Measurements from ENCODE around the gene TEX35.
"Not testable (repeated sequence)": the region's sequence is repeated elsewhere in the genome, so short reads cannot be mapped to it uniquely, and the experiment has no call there.

TEX35 gene

GRCh38 chr1:178503316-178503715 is 9.6 kb upstream of the TEX35 start:
- H3K27me3 ChIP-seq (ENCODE audit: insufficient read depth, low read length): not testable (repeated sequence)
- WGBS: 94% methylated on average over 14 of the region's 14 CpGs

DNA sequence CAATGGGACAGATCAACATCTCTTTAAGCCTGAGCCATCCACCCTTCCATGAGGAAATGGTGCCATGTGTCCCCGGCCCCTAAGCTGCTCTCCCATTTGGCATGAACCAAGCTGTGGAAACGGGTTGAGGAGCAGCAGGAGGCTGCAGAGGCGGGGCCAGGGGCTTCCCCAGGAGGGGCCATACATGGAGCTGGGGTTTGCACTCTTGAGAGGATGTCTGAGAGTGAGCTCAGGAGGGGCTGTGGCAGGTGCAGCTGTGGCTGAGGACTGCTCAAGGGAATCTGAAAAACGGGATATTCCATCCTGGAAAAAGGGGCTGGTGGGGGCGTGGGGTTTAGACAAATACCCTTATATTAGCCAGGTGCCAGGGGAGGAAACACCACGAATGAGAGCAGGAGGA is 9.1 kb upstream of the TEX35 start:
- no peaks in the 10 kb centered on the region for H3K9me3 ChIP-seq (ENCODE audit: insufficient read depth, low read depth, low read length)
- H3K27me3 ChIP-seq (ENCODE audit: insufficient read depth, low read length): no peaks in the 10 kb centered on the region
- 78% methylated on average over 6 of the region's 6 CpGs for WGBS
- no peaks in the 10 kb centered on the region for H3K4me1 ChIP-seq (ENCODE audit: insufficient read depth, low read length)
- no peaks in the 10 kb centered on the region for H3K36me3 ChIP-seq (ENCODE audit: insufficient read depth, low read length)
- no peak overlapping the region for H3K4me3 ChIP-seq (ENCODE audit: low read length)
- H3K27ac ChIP-seq (ENCODE audit: low read depth, low read length): no peak overlapping the region
- H3K9ac ChIP-seq (ENCODE audit: low read depth, low read length): no peak overlapping the region

More at GRCh38 chr1:178503316-178503715, 9.6 kb upstream of the TEX35 start:
- not testable (repeated sequence) for H3K9ac ChIP-seq (ENCODE audit: low read depth, low read length); H3K9me3 ChIP-seq (ENCODE audit: insufficient read depth, low read depth, low read length); H3K27ac ChIP-seq (ENCODE audit: low read depth, low read length); H3K4me3 ChIP-seq (ENCODE audit: low read length); H3K36me3 ChIP-seq (ENCODE audit: insufficient read depth, low read length); H3K4me1 ChIP-seq (ENCODE audit: insufficient read depth, low read length)

GRCh38 chr1:178504286-178504685 is 8.6 kb upstream of the TEX35 start:
- no peaks in the 10 kb centered on the region for H3K27me3 ChIP-seq (ENCODE audit: insufficient read depth, low read length)
- H3K4me3 ChIP-seq (ENCODE audit: low read length): no peak overlapping the region
- H3K4me1 ChIP-seq (ENCODE audit: insufficient read depth, low read length): no peaks in the 10 kb centered on the region
- no peak overlapping the region for H3K27ac ChIP-seq (ENCODE audit: low read depth, low read length)
- WGBS: 92% methylated on average over 4 of the region's 4 CpGs
- H3K9ac ChIP-seq (ENCODE audit: low read depth, low read length): no peak overlapping the region
- no peaks in the 10 kb centered on the region for H3K9me3 ChIP-seq (ENCODE audit: insufficient read depth, low read depth, low read length)
- H3K36me3 ChIP-seq (ENCODE audit: insufficient read depth, low read length): no peaks in the 10 kb centered on the region

DNA sequence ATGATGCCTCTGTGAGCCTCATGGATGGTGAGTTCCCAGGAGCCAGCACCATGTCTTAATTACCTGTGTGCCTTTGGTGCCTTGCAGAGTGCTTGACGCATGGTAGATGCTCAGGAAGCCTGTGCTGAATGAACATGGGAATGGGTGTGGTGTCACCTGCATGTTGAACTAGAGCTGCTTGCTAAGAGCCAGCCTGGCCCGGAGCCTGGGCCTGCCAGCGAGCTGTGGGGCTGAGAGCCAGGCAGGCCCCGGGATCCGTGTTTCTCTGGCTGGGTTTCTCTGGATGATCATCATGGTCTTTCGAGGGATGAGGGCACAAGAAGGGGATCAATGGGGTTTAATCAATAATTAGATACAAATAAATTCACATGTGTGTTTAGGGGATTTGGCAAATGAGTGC is 6.7 kb upstream of the TEX35 start:
- H3K36me3 ChIP-seq (ENCODE audit: insufficient read depth, low read length): no peaks in the 10 kb centered on the region
- H3K27me3 ChIP-seq (ENCODE audit: insufficient read depth, low read length): no peaks in the 10 kb centered on the region
- no peaks in the 10 kb centered on the region for H3K9me3 ChIP-seq (ENCODE audit: insufficient read depth, low read depth, low read length)
- no peak overlapping the region for H3K9ac ChIP-seq (ENCODE audit: low read depth, low read length)
- H3K4me3 ChIP-seq (ENCODE audit: low read length): no peak overlapping the region
- no peak overlapping the region for H3K27ac ChIP-seq (ENCODE audit: low read depth, low read length)
- WGBS: 93% methylated on average over 6 of the region's 6 CpGs
- no peaks in the 10 kb centered on the region for H3K4me1 ChIP-seq (ENCODE audit: insufficient read depth, low read length)

GRCh38 chr1:178506669-178507068 is 6.2 kb upstream of the TEX35 start:
- no peaks in the 10 kb centered on the region for H3K4me1 ChIP-seq (ENCODE audit: insufficient read depth, low read length)

GRCh38 chr1:178509414-178510007 is 3.4 kb upstream of the TEX35 start:
- H3K9ac ChIP-seq (ENCODE audit: low read depth, low read length): no peak overlapping the region

More at GRCh38 chr1:178506669-178507068, 6.2 kb upstream of the TEX35 start:
- Histone ChIP-seq H3K9me3 (ENCODE audit: insufficient read depth, low read depth, low read length) (no peaks in the 10 kb centered on the region), H3K27me3 (ENCODE audit: insufficient read depth, low read length) (no peaks in the 10 kb centered on the region), H3K4me3 (ENCODE audit: low read length) (no peak overlapping the region), H3K36me3 (ENCODE audit: insufficient read depth, low read length) (no peaks in the 10 kb centered on the region), H3K9ac (ENCODE audit: low read depth, low read length) (no peak overlapping the region), H3K27ac (ENCODE audit: low read depth, low read length) (no peak overlapping the region)
- 91% methylated on average over 6 of the region's 6 CpGs for WGBS

GRCh38 chr1:178510155-178510554 is 2.8 kb upstream of the TEX35 start:
- H3K27me3 ChIP-seq (ENCODE audit: insufficient read depth, low read length): no peaks in the 10 kb centered on the region
- no peaks in the 10 kb centered on the region for H3K4me1 ChIP-seq (ENCODE audit: insufficient read depth, low read length)
- H3K9me3 ChIP-seq (ENCODE audit: insufficient read depth, low read depth, low read length): no peaks in the 10 kb centered on the region
- H3K36me3 ChIP-seq (ENCODE audit: insufficient read depth, low read length): no peaks in the 10 kb centered on the region
- no peak overlapping the region for H3K9ac ChIP-seq (ENCODE audit: low read depth, low read length)
- H3K4me3 ChIP-seq (ENCODE audit: low read length): no peak overlapping the region
- WGBS: 94% methylated on average over 4 of the region's 4 CpGs
- H3K27ac ChIP-seq (ENCODE audit: low read depth, low read length): no peak overlapping the region

More at GRCh38 chr1:178509414-178510007, 3.4 kb upstream of the TEX35 start:
- Histone ChIP-seq H3K4me1 (ENCODE audit: insufficient read depth, low read length) (no peaks in the 10 kb centered on the region), H3K4me3 (ENCODE audit: low read length) (no peak overlapping the region), H3K9me3 (ENCODE audit: insufficient read depth, low read depth, low read length) (no peaks in the 10 kb centered on the region), H3K36me3 (ENCODE audit: insufficient read depth, low read length) (no peaks in the 10 kb centered on the region), H3K27me3 (ENCODE audit: insufficient read depth, low read length) (no peaks in the 10 kb centered on the region), H3K27ac (ENCODE audit: low read depth, low read length) (no peak overlapping the region)
- WGBS: 91% methylated on average over 5 of the region's 5 CpGs

DNA sequence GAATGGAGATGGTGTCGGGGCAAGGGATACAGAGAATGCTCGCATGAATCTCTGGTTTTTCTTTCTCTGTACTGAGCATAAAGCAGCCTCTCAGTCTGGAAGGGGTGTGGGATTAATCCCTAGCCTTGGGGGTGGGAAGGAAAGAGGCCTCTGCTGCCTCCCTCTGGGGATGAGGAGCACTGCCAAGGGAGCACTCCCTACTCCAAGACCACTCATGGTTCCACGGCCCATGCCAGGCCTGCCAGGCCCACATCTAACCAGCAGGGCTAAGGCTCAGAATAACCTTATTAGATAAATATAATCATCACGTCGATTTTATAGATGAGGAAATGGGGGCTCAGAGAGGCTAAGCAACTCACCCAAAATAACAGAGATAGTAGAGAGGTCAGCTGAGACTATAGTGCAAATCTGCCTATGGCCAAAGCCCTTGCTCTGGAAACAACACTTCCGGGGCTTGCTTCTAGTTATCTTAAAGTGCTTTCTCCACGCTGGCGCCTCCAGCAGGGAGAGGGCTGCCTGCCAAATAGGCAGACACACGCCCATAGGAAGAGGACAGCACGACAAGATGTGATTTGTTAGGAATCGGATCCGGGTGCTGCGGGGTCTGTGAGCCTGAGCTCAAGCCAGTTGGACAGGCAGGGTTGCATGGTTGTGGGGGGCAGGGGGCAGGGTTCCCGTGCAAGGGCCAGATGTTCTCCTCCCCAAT is 522 bp downstream of the TEX35 start:
- Histone ChIP-seq H3K27ac (ENCODE audit: low read depth, low read length) (no peak overlapping the region), H3K9me3 (ENCODE audit: insufficient read depth, low read depth, low read length) (no peaks in the 10 kb centered on the region), H3K9ac (ENCODE audit: low read depth, low read length) (no peak overlapping the region), H3K4me1 (ENCODE audit: insufficient read depth, low read length) (no peaks in the 10 kb centered on the region), H3K27me3 (ENCODE audit: insufficient read depth, low read length) (no peaks in the 10 kb centered on the region), H3K4me3 (ENCODE audit: low read length) (no peak overlapping the region), H3K36me3 (ENCODE audit: insufficient read depth, low read length) (no peaks in the 10 kb centered on the region)
- 89% methylated on average over 12 of the region's 14 CpGs for WGBS

GRCh38 chr1:178516110-178516509 is 3.2 kb downstream of the TEX35 start:
- Histone ChIP-seq H3K9me3 (ENCODE audit: insufficient read depth, low read depth, low read length) (no peaks in the 10 kb centered on the region), H3K27ac (ENCODE audit: low read depth, low read length) (no peak overlapping the region), H3K27me3 (ENCODE audit: insufficient read depth, low read length) (no peaks in the 10 kb centered on the region), H3K9ac (ENCODE audit: low read depth, low read length) (no peak overlapping the region), H3K36me3 (ENCODE audit: insufficient read depth, low read length) (no peaks in the 10 kb centered on the region), H3K4me1 (ENCODE audit: insufficient read depth, low read length) (no peaks in the 10 kb centered on the region), H3K4me3 (ENCODE audit: low read length) (no peak overlapping the region)
- WGBS: 95% methylated on average over 4 of the region's 4 CpGs

- no peaks in the 10 kb centered on the region for H3K27me3 ChIP-seq (ENCODE audit: insufficient read depth, low read length)
- H3K9ac ChIP-seq (ENCODE audit: low read depth, low read length): no peak overlapping the region
- no peaks in the 10 kb centered on the region for H3K4me1 ChIP-seq (ENCODE audit: insufficient read depth, low read length)
- no peak overlapping the region for H3K4me3 ChIP-seq (ENCODE audit: low read length)
- 85% methylated on average over 4 of the region's 4 CpGs for WGBS
- no peaks in the 10 kb centered on the region for H3K9me3 ChIP-seq (ENCODE audit: insufficient read depth, low read depth, low read length)
- no peaks in the 10 kb centered on the region for H3K36me3 ChIP-seq (ENCODE audit: insufficient read depth, low read length)
- no peak overlapping the region for H3K27ac ChIP-seq (ENCODE audit: low read depth, low read length)
These were observed 6.0 kb downstream of the TEX35 start for GRCh38 chr1:178518894-178519293.

- Histone ChIP-seq H3K27me3 (ENCODE audit: insufficient read depth, low read length) (no peaks in the 10 kb centered on the region), H3K36me3 (ENCODE audit: insufficient read depth, low read length) (no peaks in the 10 kb centered on the region), H3K4me3 (ENCODE audit: low read length) (no peak overlapping the region), H3K9ac (ENCODE audit: low read depth, low read length) (no peak overlapping the region), H3K9me3 (ENCODE audit: insufficient read depth, low read depth, low read length) (no peaks in the 10 kb centered on the region), H3K27ac (ENCODE audit: low read depth, low read length) (no peak overlapping the region), H3K4me1 (ENCODE audit: insufficient read depth, low read length) (no peaks in the 10 kb centered on the region)
- WGBS: 94% methylated on average over 11 of the region's 11 CpGs
These were observed 7.9 kb downstream of the TEX35 start for GRCh38 chr1:178520803-178521202.

Data from HUES64 (cell line).